GM19023 (cell line): ENCODE results near the gene SCNN1A.

Experiments
- ATAC-seq: cut with Tn5 transposase; IDR thresholded peaks from one replicate; pipeline ENCODE4 v1.9.1; 2021; ENCODE audit warnings: mild to moderate bottlenecking, moderate library complexity; ENCODE audit not compliant: unreplicated experiment

The SCNN1A gene

GRCh38 chr12:6369916-6370575 is 5.3 kb downstream of the SCNN1A start:
- ATAC-seq: no peak

- no peak for ATAC-seq
Measured at GRCh38 chr12:6368906-6369525, 6.3 kb downstream of the SCNN1A start.

- ATAC-seq: no peak
Measured at GRCh38 chr12:6367969-6368892, 7.1 kb downstream of the SCNN1A start.

GRCh38 chr12:6367065-6367968 is 8.0 kb downstream of the SCNN1A start:
- ATAC-seq: no peak

DNA sequence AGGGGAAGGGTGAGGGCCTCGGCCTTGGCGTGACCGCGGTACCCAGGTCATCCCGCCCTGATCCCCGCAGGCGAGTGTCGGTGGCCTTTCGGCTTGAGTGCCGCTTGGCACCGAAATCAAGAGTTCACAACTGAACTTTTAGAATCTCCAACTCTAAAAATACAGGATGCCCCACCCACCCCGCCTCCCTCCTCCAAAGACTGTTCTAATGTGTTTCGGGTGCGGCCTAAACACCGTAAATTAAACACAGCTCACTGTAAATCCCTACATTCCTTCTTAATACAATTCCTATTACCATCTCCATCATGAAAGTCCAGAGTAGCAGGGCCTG is 11.4 kb downstream of the SCNN1A start:
- no peak for ATAC-seq

DNA sequence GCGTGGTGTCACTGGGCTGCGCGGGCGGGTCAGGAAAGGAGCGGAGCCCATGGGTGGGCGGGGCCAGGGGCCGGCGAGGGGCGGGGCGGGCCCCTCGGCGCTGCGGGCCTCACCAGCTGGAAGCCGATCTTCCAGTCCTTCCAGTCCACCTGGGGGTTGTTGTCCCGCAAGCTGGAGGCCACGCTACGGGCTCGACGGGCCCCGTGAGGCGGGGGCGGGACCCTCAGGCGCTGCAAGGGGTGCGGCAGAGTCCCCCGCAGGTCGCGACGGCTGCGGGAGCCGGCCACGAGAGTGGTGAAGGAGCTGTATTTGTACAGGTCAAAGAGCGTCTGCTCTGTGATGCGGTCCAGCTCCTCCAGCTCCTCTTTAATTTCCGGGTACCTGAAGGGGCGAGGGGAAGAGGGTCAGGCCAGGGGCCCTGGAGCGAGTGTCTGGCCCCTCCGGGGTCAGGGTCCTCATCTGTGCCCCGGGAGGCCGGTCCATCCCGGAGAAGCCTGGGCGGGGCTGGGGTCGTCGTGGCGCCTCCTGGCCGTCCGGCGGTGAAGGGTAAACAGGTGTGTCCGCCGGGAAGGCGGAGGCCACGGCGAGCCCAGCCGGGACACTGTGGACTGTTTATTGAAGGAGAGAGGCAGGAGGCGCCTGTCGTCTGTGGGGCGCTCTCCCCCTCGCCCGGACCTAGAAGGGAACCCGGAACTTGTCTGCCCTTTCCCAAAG is 11.9 kb downstream of the SCNN1A start:
- no peak for ATAC-seq

GRCh38 chr12:6363010-6363329 is 12.4 kb downstream of the SCNN1A start:
- no peak for ATAC-seq

- no peak for ATAC-seq
Measured at GRCh38 chr12:6362403-6362802, 13.0 kb downstream of the SCNN1A start.

- ATAC-seq: no peak
Measured at GRCh38 chr12:6361834-6362233, 13.5 kb downstream of the SCNN1A start.

GRCh38 chr12:6360578-6361490 is 14.5 kb downstream of the SCNN1A start:
- ATAC-seq: no peak

GRCh38 chr12:6360080-6360571 is 15.2 kb downstream of the SCNN1A start:
- ATAC-seq: no peak

- ATAC-seq: no peak
Measured at GRCh38 chr12:6358881-6359280, 16.5 kb downstream of the SCNN1A start.

DNA sequence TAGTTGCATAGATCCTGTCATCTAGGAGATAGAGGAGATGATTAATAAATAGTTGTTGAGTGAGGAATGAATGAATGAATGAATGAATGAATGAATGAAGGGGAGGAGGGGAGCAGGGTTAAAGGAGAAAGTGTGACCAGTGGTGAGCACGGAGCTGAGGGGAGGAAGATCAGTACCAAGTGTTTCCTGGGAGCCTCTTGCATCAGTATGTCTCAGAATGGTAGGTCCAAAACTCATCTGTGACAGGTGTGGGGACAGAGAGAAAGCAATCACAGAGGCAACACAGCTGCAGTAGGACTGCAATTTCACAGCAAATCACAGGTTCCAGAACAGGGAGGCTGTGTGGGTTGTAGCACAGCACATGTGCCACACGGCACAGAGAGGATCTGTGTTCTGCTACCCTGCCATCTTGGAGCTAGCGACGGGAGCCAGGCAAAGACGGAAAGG is 19.0 kb downstream of the SCNN1A start:
- ATAC-seq: no peak

GRCh38 chr12:6355491-6356373 is 19.6 kb downstream of the SCNN1A start:
- ATAC-seq: no peak

DNA sequence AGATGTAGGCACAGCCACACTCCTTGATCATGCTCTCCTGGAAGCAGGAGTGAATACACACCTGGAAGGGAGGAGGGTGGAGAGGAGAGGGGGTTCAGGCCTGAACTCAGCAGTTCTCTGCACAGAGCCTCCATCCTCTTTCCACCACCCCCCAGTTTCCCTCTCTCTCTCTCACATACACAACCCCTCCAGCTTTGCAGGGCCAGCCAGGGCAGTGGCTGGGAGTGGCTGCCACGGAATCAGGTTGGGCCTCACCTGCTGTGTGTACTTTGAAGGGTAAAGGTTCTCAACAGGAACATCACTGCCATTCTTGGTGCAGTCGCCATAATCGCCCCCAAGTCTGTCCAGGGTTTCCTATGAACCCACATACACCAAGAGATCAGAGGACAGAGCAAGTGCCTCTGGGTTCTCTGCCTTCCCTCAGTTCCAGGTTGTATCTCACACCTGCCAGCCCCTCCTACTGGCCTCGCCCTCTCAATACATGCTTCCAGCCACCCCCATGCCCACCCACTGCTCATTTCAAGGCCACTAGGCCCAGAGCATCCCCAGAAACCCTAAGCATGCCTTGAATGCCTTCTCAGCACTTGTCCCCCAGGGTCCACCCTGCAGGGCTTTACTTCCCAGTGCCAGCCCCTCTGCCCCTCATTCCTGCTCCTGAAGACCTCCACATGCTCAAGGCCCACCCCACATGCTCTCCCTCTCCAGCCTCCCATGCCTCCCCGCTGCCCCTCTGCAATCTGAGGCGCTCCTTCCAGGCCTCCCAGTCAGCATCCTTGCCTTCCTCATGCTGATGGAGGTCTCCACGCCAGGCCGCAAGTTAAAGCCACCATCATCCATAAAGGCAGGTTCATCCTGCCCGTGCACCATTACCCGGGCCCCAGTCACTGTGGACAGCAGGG is 20.6 kb downstream of the SCNN1A start:
- no peak for ATAC-seq

GRCh38 chr12:6352193-6353173 is 22.9 kb downstream of the SCNN1A start:
- ATAC-seq: no peak
